HepG2 (cell line): ENCODE data around the gene UST. TPM values are rescaled to one million over a fixed set of nuclear protein-coding genes. Genes with fewer than 3 reads are reported as not detected.

ENCODE experiments used
- CAMTA2 ChIP-seq: sonication (generic); formaldehyde crosslinking; IDR thresholded peaks from 2 replicates; pipeline ENCODE4 v1.4.0; 2020; ENCODE audit warnings: mild to moderate bottlenecking, missing genetic modification reagents, borderline replicate concordance
- GATAD1 ChIP-seq: IDR thresholded peaks from 2 replicates; pipeline ENCODE4 v1.6.1; 2016; ENCODE audit warnings: missing genetic modification reagents, missing compliant biosample characterization
- KLF16 ChIP-seq, 2 experiments: sonication (generic) in 1 of 2; formaldehyde crosslinking in 1 of 2; IDR thresholded peaks; 2 replicates each; pipeline versions ENCODE4 v1.6.1 to v1.8.0; 2016 to 2023; ENCODE audit warnings: missing genetic modification reagents in 2 of 2, missing compliant biosample characterization in 1 of 2
- LCORL ChIP-seq, 2 experiments: fragments of 450-650 bp in 1 of 2; sonication (generic) in 1 of 2; formaldehyde crosslinking in 1 of 2; IDR thresholded peaks; 2 replicates each; pipeline versions ENCODE4 v1.5.0 to v1.6.1; 2017 to 2020; ENCODE audit warnings: antibody characterized with exemption in 1 of 2, missing genetic modification reagents in 1 of 2
- MXD4 ChIP-seq: IDR thresholded peaks from 2 replicates; pipeline ENCODE4 v1.6.1; 2016; ENCODE audit warnings: mild to moderate bottlenecking, missing biosample characterization, missing genetic modification reagents
- ZC3H4 ChIP-seq: sonication (generic); formaldehyde crosslinking; IDR thresholded peaks from 2 replicates; pipeline ENCODE4 v1.4.0; 2020; ENCODE audit warnings: missing genetic modification reagents, borderline replicate concordance
- ZKSCAN8 ChIP-seq: IDR thresholded peaks from 2 replicates; pipeline ENCODE4 v1.6.1; 2016; ENCODE audit warnings: borderline replicate concordance, missing genetic modification reagents, missing compliant biosample characterization
- ZNF549 ChIP-seq: sonication (generic); formaldehyde crosslinking; IDR thresholded peaks from 2 replicates; pipeline ENCODE4 v1.5.0; 2020; ENCODE audit warnings: missing genetic modification reagents
- ZNF557 ChIP-seq: sonication (generic); formaldehyde crosslinking; IDR thresholded peaks from 2 replicates; pipeline ENCODE4 v1.4.0; 2020; ENCODE audit warnings: missing genetic modification reagents
- ZNF644 ChIP-seq: IDR thresholded peaks from 2 replicates; pipeline ENCODE4 v1.6.1; 2016; ENCODE audit warnings: low read depth
- polyA plus RNA-seq, 8 experiments: library from polyadenylated mRNA; depleted of rRNA in 3 of 8; stranded (reverse) in 7 of 8; unstranded in 1 of 8; fragments of >200 nt; fragmentation: Illumina TruSeq in 4 of 8; extraction: Trizol in 4 of 8; gene quantifications; 2 replicates each; pipeline versions ENCODE4 v1.2.1 to v1.2.3, GENCODE V29; 2011 to 2016; ENCODE audit warnings: low read depth in 4 of 8, missing spikeins in 1 of 8, mixed read lengths in 1 of 8; ENCODE audit not compliant: insufficient read depth in 1 of 8
- total RNA-seq, 5 experiments: library from RNA; depleted of rRNA; stranded (reverse); fragments of >200 nt; fragmentation: Illumina TruSeq; extraction: Trizol; gene quantifications; 2 replicates each; pipeline ENCODE4 v1.2.3, GENCODE V29; 2016; ENCODE audit warnings: low read depth in 1 of 5
- TF ChIP-seq, protein P1 (sequence below): sonication (generic); formaldehyde crosslinking; IDR thresholded peaks from 2 replicates; pipeline ENCODE4 v1.5.0; 2020; ENCODE audit warnings: mild to moderate bottlenecking, missing genetic modification reagents, borderline replicate concordance
- TF ChIP-seq, protein P2 (sequence below): sonication (generic); formaldehyde crosslinking; IDR thresholded peaks from 2 replicates; pipeline ENCODE4 v1.9.0; 2021; ENCODE audit warnings: missing genetic modification reagents, mild to moderate bottlenecking, borderline replicate concordance
- TF ChIP-seq, protein P3 (sequence below): sonication (generic); formaldehyde crosslinking; IDR thresholded peaks from 2 replicates; pipeline ENCODE4 v1.8.0; 2022; ENCODE audit warnings: mild to moderate bottlenecking, missing genetic modification reagents, moderate library complexity
- TF ChIP-seq, protein P4 (sequence below): sonication (generic); formaldehyde crosslinking; IDR thresholded peaks from 2 replicates; pipeline ENCODE4 v1.9.0; 2021; ENCODE audit warnings: mild to moderate bottlenecking, missing genetic modification reagents
- TF ChIP-seq, protein P5 (sequence below): IDR thresholded peaks from 2 replicates; pipeline ENCODE4 v1.6.1; 2016; ENCODE audit warnings: missing genetic modification reagents, missing compliant biosample characterization

UST gene
- total and polyA plus RNA-seq, 2 of the 13 experiments (the other 11 are each of a cell fraction or from before 2014, with no cell fraction given): 0.27 TPM; not detected in 1

DNA sequence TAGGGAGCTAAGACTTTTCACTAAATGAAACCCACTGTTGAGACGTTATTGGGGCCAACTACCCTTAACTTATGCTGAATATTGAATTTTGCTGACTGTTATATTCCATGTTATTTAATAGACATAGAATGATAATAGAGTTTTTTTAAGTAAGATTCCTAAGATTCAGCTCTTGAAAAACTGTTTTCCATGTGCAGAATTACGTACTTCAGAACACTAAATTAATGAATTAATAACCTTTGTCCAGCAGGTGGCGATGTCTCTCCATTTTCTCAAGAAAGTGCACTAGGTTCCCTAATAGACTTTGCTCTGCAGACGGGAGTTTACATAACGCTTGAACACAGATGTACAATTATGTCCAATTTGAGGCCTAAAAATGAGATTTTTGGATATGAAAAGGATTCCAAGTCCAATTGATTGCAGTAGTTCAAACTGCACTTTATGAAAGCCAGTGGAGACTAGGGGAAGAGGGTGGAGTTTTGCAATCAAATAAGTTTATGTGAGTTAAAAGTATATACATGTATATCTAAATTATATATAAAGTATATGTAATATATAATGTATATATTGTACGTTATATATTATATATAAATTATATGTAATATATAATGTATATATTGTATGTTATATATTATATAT lies 282.1 kb downstream of the UST start (continued):
- TF ChIP-seq, protein P1, sequence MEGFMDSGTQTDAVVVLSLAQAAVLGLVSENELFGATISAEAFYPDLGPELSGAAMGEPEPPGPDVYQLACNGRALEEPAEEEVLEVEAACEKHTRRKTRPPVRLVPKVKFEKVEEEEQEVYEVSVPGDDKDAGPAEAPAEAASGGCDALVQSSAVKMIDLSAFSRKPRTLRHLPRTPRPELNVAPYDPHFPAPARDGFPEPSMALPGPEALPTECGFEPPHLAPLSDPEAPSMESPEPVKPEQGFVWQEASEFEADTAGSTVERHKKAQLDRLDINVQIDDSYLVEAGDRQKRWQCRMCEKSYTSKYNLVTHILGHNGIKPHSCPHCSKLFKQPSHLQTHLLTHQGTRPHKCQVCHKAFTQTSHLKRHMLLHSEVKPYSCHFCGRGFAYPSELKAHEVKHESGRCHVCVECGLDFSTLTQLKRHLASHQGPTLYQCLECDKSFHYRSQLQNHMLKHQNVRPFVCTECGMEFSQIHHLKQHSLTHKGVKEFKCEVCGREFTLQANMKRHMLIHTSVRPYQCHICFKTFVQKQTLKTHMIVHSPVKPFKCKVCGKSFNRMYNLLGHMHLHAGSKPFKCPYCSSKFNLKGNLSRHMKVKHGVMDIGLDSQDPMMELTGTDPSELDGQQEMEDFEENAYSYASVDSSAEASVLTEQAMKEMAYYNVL (CRISPR knock-in tag): no peak
- TF ChIP-seq CAMTA2 (CRISPR knock-in tag) (no peak), MXD4 (no peak), GATAD1 (CRISPR knock-in tag) (no peak), LCORL (IDR thresholded peaks at IDR 0.05) (0 out of 2 replicates have a peak, but pooled peaks have one; percentile 54), LCORL (CRISPR knock-in tag; IDR thresholded peaks at IDR 0.05) (peak; percentile 38), ZKSCAN8 (peak; percentile 29; the same call in 1 of the 2 replicates), ZC3H4 (no peak), KLF16 (CRISPR knock-in tag; IDR thresholded peaks at IDR 0.05) (0 out of 4 replicates have a peak, but pooled peaks of 1 of the 2 experiments have one; percentile 44), ZNF549 (no peak), ZNF557 (CRISPR knock-in tag) (no peak), ZNF644 (CRISPR knock-in tag) (no peak)
- TF ChIP-seq, protein P2, sequence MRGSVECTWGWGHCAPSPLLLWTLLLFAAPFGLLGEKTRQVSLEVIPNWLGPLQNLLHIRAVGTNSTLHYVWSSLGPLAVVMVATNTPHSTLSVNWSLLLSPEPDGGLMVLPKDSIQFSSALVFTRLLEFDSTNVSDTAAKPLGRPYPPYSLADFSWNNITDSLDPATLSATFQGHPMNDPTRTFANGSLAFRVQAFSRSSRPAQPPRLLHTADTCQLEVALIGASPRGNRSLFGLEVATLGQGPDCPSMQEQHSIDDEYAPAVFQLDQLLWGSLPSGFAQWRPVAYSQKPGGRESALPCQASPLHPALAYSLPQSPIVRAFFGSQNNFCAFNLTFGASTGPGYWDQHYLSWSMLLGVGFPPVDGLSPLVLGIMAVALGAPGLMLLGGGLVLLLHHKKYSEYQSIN (CRISPR knock-in tag): no peak
- TF ChIP-seq, protein P3, sequence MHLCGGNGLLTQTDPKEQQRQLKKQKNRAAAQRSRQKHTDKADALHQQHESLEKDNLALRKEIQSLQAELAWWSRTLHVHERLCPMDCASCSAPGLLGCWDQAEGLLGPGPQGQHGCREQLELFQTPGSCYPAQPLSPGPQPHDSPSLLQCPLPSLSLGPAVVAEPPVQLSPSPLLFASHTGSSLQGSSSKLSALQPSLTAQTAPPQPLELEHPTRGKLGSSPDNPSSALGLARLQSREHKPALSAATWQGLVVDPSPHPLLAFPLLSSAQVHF (CRISPR knock-in tag): no peak
- TF ChIP-seq, protein P4, sequence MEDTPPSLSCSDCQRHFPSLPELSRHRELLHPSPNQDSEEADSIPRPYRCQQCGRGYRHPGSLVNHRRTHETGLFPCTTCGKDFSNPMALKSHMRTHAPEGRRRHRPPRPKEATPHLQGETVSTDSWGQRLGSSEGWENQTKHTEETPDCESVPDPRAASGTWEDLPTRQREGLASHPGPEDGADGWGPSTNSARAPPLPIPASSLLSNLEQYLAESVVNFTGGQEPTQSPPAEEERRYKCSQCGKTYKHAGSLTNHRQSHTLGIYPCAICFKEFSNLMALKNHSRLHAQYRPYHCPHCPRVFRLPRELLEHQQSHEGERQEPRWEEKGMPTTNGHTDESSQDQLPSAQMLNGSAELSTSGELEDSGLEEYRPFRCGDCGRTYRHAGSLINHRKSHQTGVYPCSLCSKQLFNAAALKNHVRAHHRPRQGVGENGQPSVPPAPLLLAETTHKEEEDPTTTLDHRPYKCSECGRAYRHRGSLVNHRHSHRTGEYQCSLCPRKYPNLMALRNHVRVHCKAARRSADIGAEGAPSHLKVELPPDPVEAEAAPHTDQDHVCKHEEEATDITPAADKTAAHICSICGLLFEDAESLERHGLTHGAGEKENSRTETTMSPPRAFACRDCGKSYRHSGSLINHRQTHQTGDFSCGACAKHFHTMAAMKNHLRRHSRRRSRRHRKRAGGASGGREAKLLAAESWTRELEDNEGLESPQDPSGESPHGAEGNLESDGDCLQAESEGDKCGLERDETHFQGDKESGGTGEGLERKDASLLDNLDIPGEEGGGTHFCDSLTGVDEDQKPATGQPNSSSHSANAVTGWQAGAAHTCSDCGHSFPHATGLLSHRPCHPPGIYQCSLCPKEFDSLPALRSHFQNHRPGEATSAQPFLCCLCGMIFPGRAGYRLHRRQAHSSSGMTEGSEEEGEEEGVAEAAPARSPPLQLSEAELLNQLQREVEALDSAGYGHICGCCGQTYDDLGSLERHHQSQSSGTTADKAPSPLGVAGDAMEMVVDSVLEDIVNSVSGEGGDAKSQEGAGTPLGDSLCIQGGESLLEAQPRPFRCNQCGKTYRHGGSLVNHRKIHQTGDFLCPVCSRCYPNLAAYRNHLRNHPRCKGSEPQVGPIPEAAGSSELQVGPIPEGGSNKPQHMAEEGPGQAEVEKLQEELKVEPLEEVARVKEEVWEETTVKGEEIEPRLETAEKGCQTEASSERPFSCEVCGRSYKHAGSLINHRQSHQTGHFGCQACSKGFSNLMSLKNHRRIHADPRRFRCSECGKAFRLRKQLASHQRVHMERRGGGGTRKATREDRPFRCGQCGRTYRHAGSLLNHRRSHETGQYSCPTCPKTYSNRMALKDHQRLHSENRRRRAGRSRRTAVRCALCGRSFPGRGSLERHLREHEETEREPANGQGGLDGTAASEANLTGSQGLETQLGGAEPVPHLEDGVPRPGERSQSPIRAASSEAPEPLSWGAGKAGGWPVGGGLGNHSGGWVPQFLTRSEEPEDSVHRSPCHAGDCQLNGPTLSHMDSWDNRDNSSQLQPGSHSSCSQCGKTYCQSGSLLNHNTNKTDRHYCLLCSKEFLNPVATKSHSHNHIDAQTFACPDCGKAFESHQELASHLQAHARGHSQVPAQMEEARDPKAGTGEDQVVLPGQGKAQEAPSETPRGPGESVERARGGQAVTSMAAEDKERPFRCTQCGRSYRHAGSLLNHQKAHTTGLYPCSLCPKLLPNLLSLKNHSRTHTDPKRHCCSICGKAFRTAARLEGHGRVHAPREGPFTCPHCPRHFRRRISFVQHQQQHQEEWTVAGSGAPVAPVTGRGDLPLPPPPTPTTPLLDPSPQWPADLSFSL (CRISPR knock-in tag): no peak
- TF ChIP-seq, protein P5, sequence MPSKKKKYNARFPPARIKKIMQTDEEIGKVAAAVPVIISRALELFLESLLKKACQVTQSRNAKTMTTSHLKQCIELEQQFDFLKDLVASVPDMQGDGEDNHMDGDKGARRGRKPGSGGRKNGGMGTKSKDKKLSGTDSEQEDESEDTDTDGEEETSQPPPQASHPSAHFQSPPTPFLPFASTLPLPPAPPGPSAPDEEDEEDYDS (CRISPR knock-in tag): no peak
